Upper lobe of left lung (tissue), 4 donors: ENCODE measurements around the gene NDN.

Experiments used
- CTCF ChIP-seq, 6 experiments: fragments of 450-650 bp in 4 of 6; fragments of 200-600 bp in 2 of 6; sonication (generic) in 2 of 6; IDR thresholded peaks; one replicate each; pipeline ENCODE4 v1.5.1; 2016 to 2019; ENCODE audit warnings: antibody characterized with exemption in 6 of 6
- POLR2AphosphoS5 ChIP-seq, 2 donors: sonication (generic); formaldehyde crosslinking; IDR thresholded peaks; one replicate each; pipeline ENCODE4 v1.5.1; 2017; ENCODE audit warnings: antibody characterized with exemption in 2 of 2

GRCh38 chr15:23671481-23671880 lies 15.6 kb downstream of the NDN start:
- TF ChIP-seq CTCF (IDR thresholded peaks at IDR 0.05), result no peak
- no peak for TF ChIP-seq POLR2AphosphoS5 (IDR thresholded peaks at IDR 0.05)
